Thoracic aorta (tissue), 2 donors: ENCODE results near the gene EXD3. TPM values are rescaled to one million over a fixed set of nuclear protein-coding genes. Genes with fewer than 3 reads are reported as not detected.
"Not testable (repeated sequence)": the region's sequence is repeated elsewhere in the genome, so short reads cannot be mapped to it uniquely, and the experiment has no call there.

Experiments used
- ATAC-seq: fragments of 150-250 bp; one replicate; pipeline ENCODE4 v1.8.0; 2017; ENCODE audit warnings: low read depth; ENCODE audit not compliant: insufficient number of reproducible peaks, low FRiP score
- DNase-seq: peaks from one replicate; pipeline ENCODE4 v3.0.0-alpha.2; 2020; ENCODE audit warnings: low spot score
- H3K27ac ChIP-seq, 2 donors: fragments of 200-600 bp; sonication (generic); 1 replicate in 1 of 2; 2 replicates in 1 of 2; pipeline ENCODE4 v1.5.1; 2016; ENCODE audit warnings: mild to moderate bottlenecking in 2 of 2, moderate library complexity in 2 of 2
- H3K27me3 ChIP-seq: fragments of 200-600 bp; sonication (generic); replicated peaks from 2 replicates; pipeline ENCODE4 v1.6.0; 2016; ENCODE audit warnings: mild to moderate bottlenecking; ENCODE audit not compliant: insufficient read depth
- H3K36me3 ChIP-seq: fragments of 200-600 bp; sonication (generic); one replicate; pipeline ENCODE4 v1.5.1; 2016
- H3K4me1 ChIP-seq, 2 donors: fragments of 200-600 bp; sonication (generic); 1 replicate in 1 of 2; 2 replicates in 1 of 2; pipeline versions ENCODE4 v1.5.1 to v1.6.0; 2016; ENCODE audit warnings: low read depth in 2 of 2, mild to moderate bottlenecking in 1 of 2; ENCODE audit not compliant: control insufficient read depth in 1 of 2
- H3K4me3 ChIP-seq: fragments of 200-600 bp; sonication (generic); 2 replicates; pipeline ENCODE4 v1.5.1; 2016; ENCODE audit warnings: mild to moderate bottlenecking
- H3K9me3 ChIP-seq: fragments of 200-600 bp; sonication (generic); 2 replicates; pipeline ENCODE4 v1.5.1; 2016
- CTCF ChIP-seq: fragments of 200-600 bp; sonication (generic); IDR thresholded peaks from one replicate; pipeline ENCODE4 v1.5.1; 2019; ENCODE audit warnings: antibody characterized with exemption
- total RNA-seq, 2 donors: library from RNA; depleted of rRNA; stranded (reverse); fragments of >200 nt; gene quantifications; one replicate each; pipeline versions ENCODE4 v1.1.0 to v1.2.3, GENCODE V29; 2016

The EXD3 gene
- total RNA-seq = 10 to 100 TPM; 22.7 to 29.4 TPM

GRCh38 chr9:137422604-137423513, at the start of gene EXD3, which contains the start of gene NOXA1:
Gene EXD3 (minus strand): TSS chr9:137423162. CDS start chr9:137395357, 27,805 bp downstream.
Gene NOXA1 (plus strand): TSS chr9:137423393. CDS start chr9:137423530, 137 bp downstream.
- peak; percentile 61 for TF ChIP-seq CTCF
- Histone ChIP-seq H3K36me3 (no peaks in the 10 kb centered on the region), H3K27ac (peak within 1 kb of the TSS; percentile 49 to 73), H3K4me1 (peaks cover 14 to 21% of the 10 kb centered on the region in 2 donors), H3K9me3 (no peaks in the 10 kb centered on the region), H3K27me3 (no peaks in the 10 kb centered on the region), H3K4me3 (peak within 1 kb of the TSS; percentile 96)
- ATAC-seq (peak; percentile 93), DNase-seq (peak; percentile 53)

- no peak overlapping the region for H3K4me3 ChIP-seq
- DNase-seq = no peak
- H3K27ac ChIP-seq = no peak overlapping the region
- no peaks in the 10 kb centered on the region for H3K27me3 ChIP-seq
- H3K36me3 ChIP-seq = no peaks in the 10 kb centered on the region
- ATAC-seq = no peak
- no peaks in the 10 kb centered on the region for H3K4me1 ChIP-seq
- peaks cover 7% of the 10 kb centered on the region for H3K9me3 ChIP-seq
- TF ChIP-seq CTCF = no peak
Observed at GRCh38 chr9:137470785-137471184, 47.8 kb upstream of the EXD3 start.

- no peaks in the 10 kb centered on the region for H3K9me3 ChIP-seq
- no peaks in the 10 kb centered on the region for H3K4me1 ChIP-seq
- no peak for TF ChIP-seq CTCF
- no peaks in the 10 kb centered on the region for H3K27me3 ChIP-seq
- no peak overlapping the region for H3K4me3 ChIP-seq
- ATAC-seq = no peak
- H3K27ac ChIP-seq = no peak overlapping the region
- peaks cover 4% of the 10 kb centered on the region for H3K36me3 ChIP-seq
- DNase-seq = no peak
Observed at GRCh38 chr9:137467896-137468295, 44.9 kb upstream of the EXD3 start.

GRCh38 chr9:137467161-137467581, 44.2 kb upstream of the EXD3 start:
- no peak for TF ChIP-seq CTCF
- no peak overlapping the region for H3K27ac ChIP-seq
- H3K27me3 ChIP-seq = no peaks in the 10 kb centered on the region
- ATAC-seq (no peak), DNase-seq (no peak)
- no peak overlapping the region for H3K4me3 ChIP-seq
- H3K9me3 ChIP-seq = no peaks in the 10 kb centered on the region
- H3K36me3 ChIP-seq = peaks cover 5% of the 10 kb centered on the region
- no peaks in the 10 kb centered on the region for H3K4me1 ChIP-seq

- H3K27ac ChIP-seq, H3K36me3 ChIP-seq, ATAC-seq, H3K4me3 ChIP-seq, H3K27me3 ChIP-seq, H3K4me1 ChIP-seq, DNase-seq, H3K9me3 ChIP-seq: not testable (repeated sequence)
Observed at GRCh38 chr9:137466389-137467085, 43.6 kb upstream of the EXD3 start.
